CD14-positive monocyte (primary cell): ENCODE measurements around the gene WDR7. TPM values are rescaled to one million over a fixed set of nuclear protein-coding genes. Genes with fewer than 3 reads are reported as not detected.
A peak's percentile ranks its signal among the peaks of the same experiment; 100 is the strongest.

Experiments used
- DNase-seq, 3 donors: peaks; one replicate each; pipeline ENCODE4 v3.0.0-alpha.2; 2011 to 2022
- H2AFZ ChIP-seq: 2 replicates; pipeline ENCODE4 v1.6.0; 2012; ENCODE audit warnings: mild to moderate bottlenecking, low read depth, low read length, inconsistent platforms; ENCODE audit not compliant: insufficient read depth, poor library complexity, severe bottlenecking
- H3K27ac ChIP-seq, 2 donors: 1 replicate in 1 of 2; 2 replicates in 1 of 2; pipeline ENCODE4 v1.5.1; 2012 to 2013; ENCODE audit warnings: low read length in 2 of 2, control low read depth in 1 of 2, inconsistent platforms in 1 of 2, low read depth in 1 of 2, mild to moderate bottlenecking in 1 of 2
- H3K27me3 ChIP-seq, 2 donors: one replicate each; pipeline versions ENCODE4 v1.6.0 to v1.6.1; 2011 to 2013; ENCODE audit warnings: low read length in 2 of 2; ENCODE audit not compliant: control insufficient read depth in 2 of 2, insufficient read depth in 2 of 2
- H3K36me3 ChIP-seq, 2 donors: replicated peaks in 1 of 2; 1 replicate in 1 of 2; 2 replicates in 1 of 2; pipeline versions ENCODE4 v1.5.1 to v1.6.1; 2012 to 2013; ENCODE audit warnings: low read length in 2 of 2, control low read depth in 1 of 2, inconsistent platforms in 1 of 2, mild to moderate bottlenecking in 1 of 2; ENCODE audit not compliant: insufficient read depth in 2 of 2, control insufficient read depth in 1 of 2
- H3K4me1 ChIP-seq, 2 donors: 1 replicate in 1 of 2; 2 replicates in 1 of 2; pipeline versions ENCODE4 v1.5.1 to v1.6.1; 2012 to 2013; ENCODE audit warnings: low read length in 2 of 2, control low read depth in 1 of 2, inconsistent platforms in 1 of 2, mild to moderate bottlenecking in 1 of 2, moderate library complexity in 1 of 2; ENCODE audit not compliant: insufficient read depth in 2 of 2, control insufficient read depth in 1 of 2
- H3K4me2 ChIP-seq: replicated peaks from 2 replicates; pipeline ENCODE3; 2012; ENCODE audit warnings: low read length, moderate library complexity, mild to moderate bottlenecking; ENCODE audit not compliant: poor library complexity, severe bottlenecking; ENCODE audit errors: extremely low read depth
- H3K4me3 ChIP-seq, 3 experiments: fragments of 200-600 bp in 1 of 3; sonication (generic) in 1 of 3; replicated peaks in 1 of 3; 1 replicate in 2 of 3; 2 replicates in 1 of 3; pipeline ENCODE4 v1.5.1; 2011 to 2013; ENCODE audit warnings: low read length in 3 of 3, mild to moderate bottlenecking in 3 of 3, control low read depth in 2 of 3, low read depth in 2 of 3, inconsistent platforms in 1 of 3, moderate library complexity in 1 of 3
- H3K79me2 ChIP-seq: 2 replicates; pipeline ENCODE4 v1.6.0; 2012; ENCODE audit warnings: mild to moderate bottlenecking, control low read depth, inconsistent platforms, low read length, moderate library complexity; ENCODE audit not compliant: insufficient read depth
- H3K9ac ChIP-seq: 2 replicates; pipeline ENCODE4 v1.6.0; 2017; ENCODE audit warnings: low read length, mild to moderate bottlenecking; ENCODE audit not compliant: insufficient read depth, poor library complexity, severe bottlenecking
- H3K9me3 ChIP-seq, 2 donors: replicated peaks in 1 of 2; 1 replicate in 1 of 2; 2 replicates in 1 of 2; pipeline versions ENCODE4 v1.5.1 to v1.6.1; 2012 to 2013; ENCODE audit warnings: low read length in 2 of 2, control low read depth in 1 of 2; ENCODE audit not compliant: control insufficient read depth in 1 of 2, insufficient read depth in 1 of 2
- H4K20me1 ChIP-seq: 2 replicates; pipeline ENCODE4 v1.6.0; 2012; ENCODE audit warnings: mild to moderate bottlenecking, low read length, control low read depth, moderate library complexity; ENCODE audit not compliant: insufficient read depth
- H3K27ac Mint-ChIP-seq, 7 donors: one replicate each; pipeline ENCODE4 v1.8.0; 2020; ENCODE audit warnings: mild to moderate bottlenecking in 7 of 7, mixed read lengths in 7 of 7, moderate library complexity in 6 of 7, inconsistent platforms in 2 of 7
- H3K27me3 Mint-ChIP-seq, 3 donors: one replicate each; pipeline ENCODE4 v1.8.0; 2021 to 2022; ENCODE audit warnings: low read depth in 3 of 3, mild to moderate bottlenecking in 3 of 3, mixed read lengths in 3 of 3, moderate library complexity in 3 of 3, inconsistent platforms in 1 of 3
- H3K36me3 Mint-ChIP-seq, 2 donors: one replicate each; pipeline ENCODE4 v1.8.0; 2020; ENCODE audit warnings: mixed read lengths in 2 of 2, inconsistent platforms in 1 of 2, mild to moderate bottlenecking in 1 of 2
- H3K4me1 Mint-ChIP-seq: one replicate; pipeline ENCODE4 v1.8.0; 2020; ENCODE audit warnings: mild to moderate bottlenecking, mixed read lengths
- H3K4me3 Mint-ChIP-seq, 2 donors: one replicate each; pipeline ENCODE4 v1.8.0; 2020; ENCODE audit warnings: mild to moderate bottlenecking in 2 of 2, mixed read lengths in 2 of 2, moderate library complexity in 1 of 2
- H3K9me3 Mint-ChIP-seq, 7 donors: one replicate each; pipeline ENCODE4 v1.8.0; 2020 to 2022; ENCODE audit warnings: mixed read lengths in 7 of 7, mild to moderate bottlenecking in 6 of 7, moderate library complexity in 6 of 7, inconsistent platforms in 2 of 7
- WGBS: methylation state at CpG from one replicate; pipeline ENCODE4 v1.1.5; 2013; ENCODE audit warnings: missing lambda C conversion rate; ENCODE audit not compliant: insufficient coverage; 5-methylcytosine and 5-hydroxymethylcytosine counted together
- intact Hi-C, 2 donors: fragments of 100-400 bp; cut with micrococcal nuclease; formaldehyde crosslinking; loops; one replicate each; pipeline versions ENCODE4 v1.15.0 to v1.15.1; 2023
- polyA plus RNA-seq, 3 donors: library from polyadenylated mRNA; depleted of rRNA in 1 of 3; unstranded in 2 of 3; stranded (reverse) in 1 of 3; fragments of 300-500 nt in 2 of 3; fragments of >200 nt in 1 of 3; fragmentation: Illumina TruSeq in 2 of 3; gene quantifications; 1 replicate in 2 of 3; 2 replicates in 1 of 3; pipeline ENCODE4 v1.2.3, GENCODE V29; 2012 to 2021
- TF ChIP-seq, protein P1 (sequence below): fragments of 200-600 bp; IDR thresholded peaks from one replicate; pipeline ENCODE4 v1.8.0; 2022; ENCODE audit warnings: antibody characterized with exemption, mild to moderate bottlenecking

WDR7 gene
- polyA plus RNA-seq, 3 donors: 9.1 to 23.6 (median 9.5) TPM

DNA sequence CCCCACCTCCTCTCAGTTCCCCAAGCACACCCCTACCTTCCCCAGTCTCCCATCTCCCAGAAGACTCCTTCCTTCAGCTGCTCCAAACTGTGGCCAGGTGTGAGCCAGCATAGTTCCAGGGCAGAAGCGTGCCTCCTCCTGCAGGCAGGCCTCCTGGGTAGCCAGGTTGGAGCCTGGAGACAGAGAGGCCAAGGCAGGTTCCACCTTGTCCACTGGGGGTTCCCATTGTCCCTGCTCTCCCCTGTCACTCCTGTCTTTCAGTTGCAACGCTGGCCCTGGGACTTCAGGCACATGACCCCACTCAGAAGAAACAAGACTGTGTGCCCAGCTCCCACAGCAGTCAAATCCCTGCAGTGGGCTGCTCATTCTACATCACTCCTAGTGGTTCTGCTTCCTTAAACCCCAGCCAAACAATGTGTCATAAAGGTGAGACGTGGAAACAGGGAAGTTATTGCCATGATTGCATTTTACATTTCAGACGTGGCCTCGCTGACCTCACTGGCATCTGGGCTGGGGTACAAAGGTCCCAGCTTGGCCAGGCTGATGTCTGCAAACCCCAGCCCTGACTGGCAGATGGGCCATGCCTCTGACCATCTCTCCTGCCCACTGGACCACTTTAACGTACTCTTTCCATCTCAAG is 399.3 kb downstream of the WDR7 start:
- H3K9me3 ChIP-seq: no peaks in the 10 kb centered on the region
- no peaks in the 10 kb centered on the region for H3K79me2 ChIP-seq
- H3K4me3 ChIP-seq: no peak overlapping the region
- H3K4me1 ChIP-seq: no peaks in the 10 kb centered on the region
- Mint-ChIP-seq H3K4me1 (no peaks in the 10 kb centered on the region), H3K9me3 (peaks cover 0 to 3% (median 0%) of the 10 kb centered on the region in 7 donors), H3K36me3 (no peaks in the 10 kb centered on the region), H3K4me3 (no peak overlapping the region), H3K27me3 (peaks cover 0 to 2% (median 2%) of the 10 kb centered on the region in 3 donors), H3K27ac (peak overlapping the region in 1 of 7 donors; percentile 34)
- H3K27ac ChIP-seq: no peak overlapping the region
- H3K4me2 ChIP-seq: no peak overlapping the region
- H3K36me3 ChIP-seq: no peaks in the 10 kb centered on the region
- TF ChIP-seq, protein P1, sequence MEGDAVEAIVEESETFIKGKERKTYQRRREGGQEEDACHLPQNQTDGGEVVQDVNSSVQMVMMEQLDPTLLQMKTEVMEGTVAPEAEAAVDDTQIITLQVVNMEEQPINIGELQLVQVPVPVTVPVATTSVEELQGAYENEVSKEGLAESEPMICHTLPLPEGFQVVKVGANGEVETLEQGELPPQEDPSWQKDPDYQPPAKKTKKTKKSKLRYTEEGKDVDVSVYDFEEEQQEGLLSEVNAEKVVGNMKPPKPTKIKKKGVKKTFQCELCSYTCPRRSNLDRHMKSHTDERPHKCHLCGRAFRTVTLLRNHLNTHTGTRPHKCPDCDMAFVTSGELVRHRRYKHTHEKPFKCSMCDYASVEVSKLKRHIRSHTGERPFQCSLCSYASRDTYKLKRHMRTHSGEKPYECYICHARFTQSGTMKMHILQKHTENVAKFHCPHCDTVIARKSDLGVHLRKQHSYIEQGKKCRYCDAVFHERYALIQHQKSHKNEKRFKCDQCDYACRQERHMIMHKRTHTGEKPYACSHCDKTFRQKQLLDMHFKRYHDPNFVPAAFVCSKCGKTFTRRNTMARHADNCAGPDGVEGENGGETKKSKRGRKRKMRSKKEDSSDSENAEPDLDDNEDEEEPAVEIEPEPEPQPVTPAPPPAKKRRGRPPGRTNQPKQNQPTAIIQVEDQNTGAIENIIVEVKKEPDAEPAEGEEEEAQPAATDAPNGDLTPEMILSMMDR: no peak
- H3K9ac ChIP-seq: no peak overlapping the region
- H2AFZ ChIP-seq: no peak overlapping the region
- no peaks in the 10 kb centered on the region for H4K20me1 ChIP-seq
- 75% methylated on average over 4 of the region's 6 CpGs for WGBS
- intact Hi-C loops: no loop called here
- no peaks in the 10 kb centered on the region for H3K27me3 ChIP-seq
- DNase-seq: no peak

DNA sequence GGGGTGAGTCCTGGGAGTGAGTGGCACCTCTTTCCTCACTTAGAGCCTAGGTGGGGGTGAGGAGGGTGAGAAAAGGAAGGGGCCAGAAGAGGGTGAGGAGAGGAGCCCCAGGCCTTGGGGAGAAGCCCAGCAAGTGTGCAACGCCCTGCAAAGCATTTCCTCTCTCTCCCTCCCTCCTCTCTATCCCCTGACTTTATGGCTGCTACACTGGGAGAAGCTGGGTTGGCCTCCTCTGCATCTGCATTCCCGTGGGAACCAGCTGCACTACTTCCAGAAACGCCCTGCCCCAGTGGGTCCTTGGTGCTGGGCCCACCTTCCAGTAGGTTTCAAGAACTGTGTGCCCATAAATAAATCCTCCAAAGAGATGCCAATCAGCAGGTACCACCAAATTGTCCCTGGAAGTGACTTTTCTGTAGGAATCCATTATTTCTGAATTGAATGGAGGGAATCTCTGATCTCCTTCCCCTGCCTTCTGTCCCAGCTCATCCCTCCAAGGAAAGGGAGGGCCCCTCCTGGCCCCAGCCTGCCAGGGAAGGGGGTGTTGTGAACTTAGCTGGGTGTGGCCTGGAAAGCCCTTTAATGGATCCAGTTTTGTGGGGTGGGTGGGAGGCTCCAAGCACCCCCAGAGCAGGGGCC is 400.0 kb downstream of the WDR7 start:
- Mint-ChIP-seq H3K4me3 (no peak overlapping the region), H3K27ac (no peak overlapping the region), H3K4me1 (no peaks in the 10 kb centered on the region), H3K27me3 (peaks cover 0 to 2% (median 2%) of the 10 kb centered on the region in 3 donors), H3K36me3 (no peaks in the 10 kb centered on the region), H3K9me3 (peaks cover 0 to 3% (median 0%) of the 10 kb centered on the region in 7 donors)
- no peak overlapping the region for H3K27ac ChIP-seq
- no peak overlapping the region for H3K9ac ChIP-seq
- no peaks in the 10 kb centered on the region for H3K36me3 ChIP-seq
- no peaks in the 10 kb centered on the region for H3K79me2 ChIP-seq
- H3K4me2 ChIP-seq: no peak overlapping the region
- no peaks in the 10 kb centered on the region for H3K9me3 ChIP-seq
- intact Hi-C loops: no loop called here
- TF ChIP-seq, protein P1: no peak
- H2AFZ ChIP-seq: no peak overlapping the region
- no peak for DNase-seq
- no peak overlapping the region for H3K4me3 ChIP-seq
- WGBS: 91% methylated on average over 2 of the region's 3 CpGs
- H4K20me1 ChIP-seq: no peaks in the 10 kb centered on the region
- H3K27me3 ChIP-seq: no peaks in the 10 kb centered on the region
- no peaks in the 10 kb centered on the region for H3K4me1 ChIP-seq
